HG03039 (cell line): ENCODE measurements around the gene UQCR11.

Experiments
- ATAC-seq: cut with Tn5 transposase; IDR thresholded peaks from one replicate; pipeline ENCODE4 v1.9.1; 2021; ENCODE audit warnings: mild to moderate bottlenecking, moderate library complexity; ENCODE audit not compliant: unreplicated experiment

UQCR11 gene

DNA sequence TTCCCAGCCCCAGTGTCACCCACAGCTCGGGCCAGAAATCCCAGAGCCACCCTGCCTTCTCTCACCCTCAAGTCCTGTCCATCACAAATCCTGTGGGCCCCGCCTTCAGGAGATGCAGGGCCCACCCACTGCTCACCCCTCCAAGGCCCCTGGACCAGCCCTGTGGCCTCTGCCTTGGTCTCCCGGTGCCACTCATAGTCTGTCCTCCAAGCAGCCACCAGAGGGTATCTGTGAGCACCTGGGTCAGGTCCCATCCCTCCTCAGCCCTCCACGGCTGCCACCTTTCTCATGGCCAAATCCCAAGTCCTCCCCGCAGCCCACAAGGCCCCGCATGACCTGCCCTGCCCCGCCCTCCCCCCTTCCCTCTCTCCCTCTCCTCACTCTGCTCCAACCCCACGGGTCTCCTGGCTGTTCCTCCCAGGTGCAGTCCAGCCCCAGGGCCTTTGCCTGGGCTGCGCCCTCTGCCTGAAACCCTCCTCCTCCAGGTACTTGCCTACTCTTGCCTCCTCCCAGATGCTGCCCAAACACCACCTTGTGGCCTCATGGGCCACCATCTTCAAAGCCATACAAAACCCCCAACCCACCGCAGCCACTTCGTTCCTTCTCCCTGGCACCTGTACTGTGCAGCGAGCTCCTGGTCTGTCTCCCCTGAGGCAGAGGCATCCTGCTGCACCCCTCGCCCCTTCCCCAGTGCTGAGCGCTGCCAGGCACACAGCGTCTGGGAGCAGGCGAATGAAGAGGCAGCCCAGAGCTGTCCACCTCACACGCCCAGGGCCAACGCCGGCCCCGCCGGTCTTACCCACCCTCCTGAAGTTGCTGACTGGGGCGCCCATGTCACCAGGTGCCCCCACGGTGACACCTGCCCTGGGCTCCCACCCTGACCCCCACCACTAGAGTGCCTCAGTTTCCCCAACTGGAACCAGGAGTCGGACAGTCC lies 13.2 kb upstream of the UQCR11 start:
- ATAC-seq: no peak

DNA sequence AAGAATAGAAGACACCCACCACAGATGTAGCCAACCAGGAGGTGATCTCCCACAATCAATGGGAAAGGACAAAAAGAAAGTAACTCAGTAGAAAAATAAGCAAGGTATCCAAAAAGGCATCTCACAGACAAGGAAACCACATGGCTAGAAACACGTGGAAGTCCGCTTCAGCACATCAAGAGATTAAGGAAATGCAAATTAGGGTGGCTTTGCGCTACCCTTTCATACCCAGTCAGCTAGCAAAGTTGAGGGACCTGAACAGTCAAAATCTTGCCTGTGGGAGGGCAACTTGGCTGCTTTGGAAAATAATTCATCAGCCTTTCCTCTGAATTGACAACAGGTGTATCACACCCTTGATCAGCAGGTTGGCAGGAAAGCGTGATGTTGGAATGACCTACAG lies 11.6 kb upstream of the UQCR11 start:
- no peak for ATAC-seq

DNA sequence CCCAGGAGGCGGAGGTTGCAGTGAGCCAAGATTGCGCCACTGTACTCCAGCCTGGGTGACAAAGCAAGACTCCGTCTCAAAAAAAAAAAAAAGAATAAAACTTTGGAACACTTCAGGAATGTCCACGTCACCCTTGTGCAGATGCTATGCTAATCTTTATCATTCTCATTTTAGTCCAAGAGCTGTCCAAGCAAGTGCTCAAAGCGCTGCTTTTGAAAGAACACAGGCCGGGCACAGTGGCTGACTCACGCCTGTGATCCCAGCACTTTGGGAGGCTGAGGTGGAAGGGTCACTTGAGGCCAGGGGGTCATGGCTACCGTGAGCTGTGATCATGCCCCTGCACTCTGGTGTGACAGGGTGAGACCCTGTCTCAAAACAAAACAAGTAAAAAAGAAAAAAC lies 11.1 kb upstream of the UQCR11 start:
- ATAC-seq: no peak

DNA sequence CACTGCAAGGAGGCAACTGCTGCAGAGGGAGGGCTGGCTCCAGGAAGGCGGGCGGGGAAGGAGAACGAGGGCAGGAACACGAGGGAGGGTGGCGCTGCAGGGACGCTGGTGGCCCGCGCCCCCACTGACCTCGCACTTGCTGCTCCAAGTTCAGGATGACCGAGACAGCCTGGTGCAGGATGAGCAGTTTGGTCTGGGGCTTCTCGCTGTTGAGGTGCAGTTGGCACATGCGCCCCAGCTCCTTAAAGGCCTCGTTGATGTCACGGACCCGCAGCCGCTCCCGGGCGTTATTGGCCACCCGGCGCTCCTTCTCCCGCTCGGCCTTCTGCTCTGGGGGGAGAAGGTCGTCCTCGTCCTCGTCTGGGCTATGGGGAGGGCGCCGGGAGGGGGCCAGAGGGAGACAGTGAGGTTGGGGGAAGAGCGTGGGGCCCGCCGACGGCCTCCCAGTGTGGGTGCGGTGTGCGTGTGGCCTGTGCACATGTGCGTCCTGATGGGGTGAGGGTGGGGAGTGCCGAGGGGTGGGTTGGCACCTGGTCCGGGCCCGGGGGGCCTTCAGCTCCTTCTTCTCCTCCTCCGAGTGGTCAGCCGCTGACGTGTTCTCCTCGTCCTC lies 10.0 kb upstream of the UQCR11 start:
- ATAC-seq: no peak

DNA sequence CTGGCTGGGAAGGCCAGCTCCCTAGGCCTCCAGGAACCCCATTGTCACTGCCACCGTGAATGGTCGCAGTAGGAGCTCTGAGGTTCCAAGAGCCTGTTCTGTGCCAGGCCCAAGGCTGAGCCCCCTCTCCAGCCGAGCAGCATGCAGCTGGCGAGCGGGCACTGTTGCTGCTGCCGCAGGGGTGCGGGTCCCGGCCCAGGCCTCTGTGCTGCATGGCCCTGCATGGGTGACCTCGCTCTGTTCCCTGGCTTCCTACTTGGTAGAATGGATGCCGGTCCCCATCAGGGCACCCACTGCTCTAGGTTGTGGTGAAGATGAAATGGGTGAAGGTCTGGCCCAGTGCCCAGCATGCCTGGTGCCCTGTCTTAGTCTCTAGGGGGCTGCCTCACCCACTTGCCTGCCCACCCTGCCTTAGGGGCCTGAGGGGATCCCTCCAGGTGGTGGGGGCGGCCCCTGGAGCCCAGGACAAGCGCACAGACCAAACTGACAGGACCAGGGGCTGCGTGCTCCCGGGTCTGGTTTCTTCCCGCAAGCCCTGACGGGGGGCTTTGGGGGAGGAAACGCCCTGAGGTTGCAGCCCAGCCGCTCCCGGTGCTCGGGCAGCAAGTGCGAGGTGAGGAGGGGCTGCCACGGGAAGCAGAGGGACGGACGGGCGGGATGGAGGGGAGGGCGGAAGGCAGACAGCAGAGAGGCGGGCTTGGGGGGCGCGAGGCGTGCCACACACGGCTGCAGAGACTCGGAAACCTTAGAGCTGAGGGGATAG lies 8.7 kb upstream of the UQCR11 start:
- no peak for ATAC-seq

DNA sequence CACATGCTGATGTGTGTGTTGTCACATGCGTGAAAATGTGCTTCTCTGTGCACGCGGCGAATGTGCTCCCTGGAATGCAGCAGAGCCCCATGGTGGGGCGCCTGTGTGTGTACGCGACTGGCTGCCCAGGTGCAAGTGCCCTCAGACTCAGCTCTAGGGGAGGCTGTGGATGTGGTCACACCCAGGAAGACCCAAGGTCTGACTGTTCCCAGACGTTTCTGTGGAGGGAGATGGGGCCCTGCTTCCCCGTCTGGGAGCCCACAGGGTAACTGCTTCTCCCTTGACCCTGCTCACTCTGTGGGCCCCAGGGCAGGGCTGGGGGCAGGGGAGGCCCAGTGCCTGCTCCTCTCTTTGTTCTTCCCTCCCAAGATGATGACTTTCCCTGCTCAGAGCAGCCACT lies 7.9 kb upstream of the UQCR11 start:
- no peak for ATAC-seq

DNA sequence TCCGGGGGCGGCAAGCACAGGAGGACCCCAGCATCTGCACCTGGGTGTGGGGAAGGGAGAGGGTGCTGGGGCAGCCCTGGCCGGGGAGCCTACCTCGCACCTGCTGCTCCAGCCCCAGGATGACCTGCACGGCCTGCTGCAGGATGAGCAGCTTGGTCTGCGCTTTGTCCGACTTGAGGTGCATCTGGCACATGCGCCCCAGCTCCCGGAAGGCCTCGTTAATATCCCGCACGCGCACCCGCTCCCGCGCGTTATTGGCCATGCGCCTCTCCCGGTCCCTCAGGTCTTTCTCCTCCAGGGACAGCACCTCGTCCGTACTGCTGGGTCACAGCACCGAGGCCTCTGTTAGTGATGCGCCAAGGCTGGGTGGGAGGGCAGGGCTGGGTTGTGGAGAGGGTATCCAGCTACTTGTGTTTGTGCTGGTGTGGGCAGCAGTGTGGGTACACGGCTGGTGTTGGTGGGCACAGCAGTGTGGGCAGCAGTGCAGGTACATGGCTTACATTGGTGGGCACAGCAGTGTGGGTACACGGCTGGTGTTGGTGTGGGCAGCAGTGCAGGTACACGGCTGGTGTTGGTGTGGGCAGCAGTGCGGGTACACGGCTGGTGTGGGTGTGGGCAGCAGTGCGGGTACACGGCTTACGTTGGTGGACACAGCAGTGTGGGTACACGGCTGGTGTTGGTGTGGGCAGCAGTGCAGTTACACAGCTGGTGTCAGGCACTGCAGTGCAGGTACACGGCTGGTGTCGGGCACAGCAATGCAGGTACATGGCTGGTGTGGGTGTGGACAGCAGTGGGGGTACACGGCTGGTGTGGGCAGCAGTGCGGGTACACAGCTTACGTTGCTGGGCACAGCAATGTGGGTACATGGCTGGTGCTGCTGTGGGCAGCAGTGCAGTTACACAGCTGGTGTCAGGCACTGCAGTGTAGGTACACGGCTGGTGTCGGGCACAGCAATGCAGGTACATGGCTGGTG lies 7.1 kb upstream of the UQCR11 start:
- no peak for ATAC-seq

DNA sequence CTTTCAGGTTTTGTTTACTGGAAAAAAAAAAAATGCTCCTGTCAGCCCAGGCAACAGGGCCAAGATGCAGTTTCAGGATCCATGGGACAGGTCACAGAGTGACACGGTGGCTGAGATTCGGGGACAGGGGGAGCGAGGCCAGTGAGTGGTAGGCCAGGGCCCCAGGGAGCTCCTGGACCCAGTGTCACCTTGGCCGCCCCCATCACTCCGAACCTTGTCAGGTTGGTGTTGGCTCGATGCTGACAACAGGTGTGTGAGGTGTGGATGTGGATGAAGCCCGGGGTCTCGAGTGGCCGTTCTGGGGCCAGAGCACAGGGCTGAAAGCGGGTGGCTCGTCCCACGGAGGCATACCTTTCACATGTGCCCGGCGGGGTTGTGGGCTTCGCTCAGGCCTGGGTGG lies 6.1 kb upstream of the UQCR11 start:
- no peak for ATAC-seq

DNA sequence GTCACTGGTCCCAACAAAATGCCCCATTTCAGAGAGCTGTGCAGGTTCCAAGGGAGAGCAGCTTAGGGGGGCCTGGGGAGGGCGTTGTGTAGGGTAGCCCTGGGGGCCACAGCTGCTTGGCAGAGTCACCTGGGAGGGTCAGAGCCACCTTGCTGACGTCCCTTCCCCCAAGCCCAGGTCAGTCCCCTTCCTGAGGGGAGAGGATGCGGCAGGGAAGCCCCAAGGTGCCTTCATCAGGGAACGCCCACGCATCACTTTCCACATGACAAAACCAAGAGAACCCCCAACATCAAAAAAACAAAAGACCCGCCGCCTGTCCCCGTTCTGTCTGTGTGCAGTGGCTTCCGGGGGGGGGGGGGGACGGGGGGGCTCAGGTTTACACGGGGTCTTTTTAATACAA lies 5.3 kb upstream of the UQCR11 start:
- no peak for ATAC-seq

DNA sequence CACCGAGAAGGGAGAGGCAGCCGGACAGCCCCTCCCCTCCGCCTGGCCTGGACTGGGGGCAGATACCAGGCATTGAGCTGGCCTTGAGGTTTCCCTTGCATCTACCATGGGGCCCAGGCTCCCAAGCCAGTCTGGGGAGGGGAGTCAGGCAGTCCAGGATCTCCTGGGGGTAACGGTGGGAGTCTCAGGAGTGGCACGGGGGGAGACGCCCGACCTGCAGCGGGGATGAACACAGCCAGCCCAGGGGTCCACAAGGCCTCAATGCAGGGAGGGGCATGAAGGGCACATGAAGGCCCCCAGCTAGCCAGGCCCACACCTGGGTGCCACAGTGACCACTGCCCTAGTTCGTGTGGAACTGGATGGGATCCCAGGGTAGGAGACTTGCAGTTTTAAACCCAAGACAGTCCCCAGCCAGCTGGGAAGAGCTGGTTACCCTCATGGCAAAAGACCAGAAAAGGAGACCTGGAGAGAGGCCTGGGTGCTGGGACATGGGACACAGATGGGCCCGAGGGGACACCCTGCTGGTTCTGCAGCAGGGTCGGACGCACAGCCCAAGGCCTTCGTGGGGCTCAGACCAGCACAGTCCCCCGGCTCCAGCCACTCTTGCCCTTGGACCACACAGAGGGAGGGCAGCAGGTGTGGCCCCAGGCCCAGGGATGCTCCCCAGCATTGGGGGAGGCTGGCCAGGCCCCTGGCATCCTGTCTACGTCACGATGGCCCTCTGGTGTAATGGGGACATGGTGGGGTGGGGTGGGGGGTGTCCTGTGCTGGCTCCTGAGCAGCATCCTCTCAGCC lies 4.6 kb upstream of the UQCR11 start:
- ATAC-seq: no peak

DNA sequence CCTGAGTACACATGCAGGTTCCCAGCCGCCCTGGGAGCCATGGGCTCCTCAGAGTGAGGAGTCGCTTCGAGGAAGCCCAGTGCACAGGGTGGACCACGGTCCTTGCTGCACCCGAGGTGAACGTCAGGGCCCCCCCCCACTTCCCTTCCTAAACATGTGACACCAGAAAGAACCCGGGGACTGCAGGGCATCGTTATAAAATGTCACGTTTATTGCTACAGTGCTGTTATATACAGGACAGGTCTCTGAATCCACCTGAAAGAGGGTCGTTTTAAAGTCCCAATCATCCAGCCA lies 3.8 kb upstream of the UQCR11 start:
- ATAC-seq: no peak

DNA sequence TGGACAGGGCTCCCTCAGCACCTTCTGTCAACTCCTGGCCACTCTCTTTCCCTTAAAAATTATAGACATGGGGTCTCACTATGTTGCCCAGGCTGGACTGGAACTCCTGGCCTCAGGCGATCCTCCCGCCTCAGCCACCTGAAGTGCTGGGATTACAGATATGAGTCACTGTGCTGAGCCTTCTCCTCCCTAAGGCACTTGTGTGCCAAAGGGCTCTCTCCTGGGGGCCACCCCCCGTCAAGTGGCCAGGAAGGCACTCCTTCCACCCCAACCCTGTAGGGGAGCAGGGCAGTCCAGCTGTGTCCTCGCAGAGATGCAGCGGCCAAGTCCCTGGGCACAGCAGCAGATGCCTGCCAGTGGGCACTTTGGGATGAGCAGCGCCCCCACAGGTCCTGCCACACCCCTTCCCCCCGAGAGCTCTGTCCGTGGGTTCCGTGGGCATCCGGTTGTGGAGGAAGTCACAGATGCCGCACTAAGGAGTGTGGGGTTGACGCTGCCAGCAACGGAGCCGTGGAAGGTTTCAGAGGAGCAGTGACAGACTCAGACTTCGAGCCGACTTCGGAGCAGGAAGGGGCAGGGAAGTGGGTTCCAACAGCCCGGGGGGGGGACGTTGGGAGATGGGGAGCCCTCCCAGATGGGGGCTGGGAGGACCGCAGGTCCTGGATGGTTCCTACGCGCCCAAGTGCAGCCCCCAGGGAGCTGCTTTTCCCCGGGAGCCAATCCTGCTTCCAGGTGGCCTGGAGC lies 3.3 kb upstream of the UQCR11 start:
- no peak for ATAC-seq

DNA sequence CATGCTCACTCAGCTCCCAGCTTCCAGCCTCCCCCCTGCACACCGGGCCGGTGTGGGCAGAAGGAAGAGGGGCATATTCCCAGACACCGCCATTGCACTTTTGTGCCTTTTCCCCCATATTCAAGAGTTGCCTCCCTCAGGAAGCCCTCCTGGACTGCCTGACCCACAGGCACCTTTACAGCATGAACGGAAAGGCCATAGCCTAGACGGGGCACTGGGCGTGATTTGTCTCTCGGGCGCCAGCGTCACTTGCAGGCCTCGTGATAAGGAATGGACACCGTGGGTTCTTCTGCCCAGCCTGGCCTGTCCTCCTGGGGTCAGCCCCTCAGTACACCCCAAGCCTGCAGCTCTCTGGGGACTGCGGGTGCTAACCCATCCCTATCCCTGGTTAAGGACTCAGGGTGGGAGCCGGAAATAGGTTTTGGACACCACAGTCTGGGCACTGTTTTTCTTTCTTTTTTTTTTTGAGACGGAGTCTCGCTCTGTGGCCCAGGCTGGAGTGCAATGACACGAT lies 933 bp upstream of the UQCR11 start:
- ATAC-seq: no peak

DNA sequence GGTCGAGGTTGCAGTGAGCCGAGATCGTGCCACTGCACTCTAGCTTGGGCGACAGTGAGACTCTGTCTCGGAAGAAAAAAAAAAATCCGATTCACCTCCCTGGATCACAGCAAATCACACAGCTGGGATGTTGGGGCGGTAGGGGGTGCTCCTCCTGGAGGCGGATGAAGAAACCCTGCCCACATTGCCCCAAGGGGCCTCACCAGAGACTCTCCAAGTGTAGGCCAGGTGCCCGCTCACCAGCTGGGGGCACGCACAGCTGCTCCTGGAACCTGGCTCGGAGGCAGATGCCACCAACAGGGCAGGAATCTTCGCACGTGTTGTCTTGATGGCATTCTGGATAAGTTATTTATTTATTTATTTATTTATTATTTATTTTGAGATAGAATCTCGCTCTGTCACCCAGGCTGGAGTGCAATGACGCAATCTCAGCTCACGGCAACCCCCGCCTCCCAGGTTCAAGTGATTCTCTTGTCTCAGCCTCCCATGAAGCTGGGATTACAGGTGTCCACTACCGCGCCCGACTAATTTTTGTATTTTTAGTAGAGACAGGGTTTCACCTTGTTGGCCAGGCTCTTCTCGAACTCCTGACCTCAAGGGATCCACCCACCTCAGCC lies 3.1 kb downstream of the UQCR11 start:
- no peak for ATAC-seq

DNA sequence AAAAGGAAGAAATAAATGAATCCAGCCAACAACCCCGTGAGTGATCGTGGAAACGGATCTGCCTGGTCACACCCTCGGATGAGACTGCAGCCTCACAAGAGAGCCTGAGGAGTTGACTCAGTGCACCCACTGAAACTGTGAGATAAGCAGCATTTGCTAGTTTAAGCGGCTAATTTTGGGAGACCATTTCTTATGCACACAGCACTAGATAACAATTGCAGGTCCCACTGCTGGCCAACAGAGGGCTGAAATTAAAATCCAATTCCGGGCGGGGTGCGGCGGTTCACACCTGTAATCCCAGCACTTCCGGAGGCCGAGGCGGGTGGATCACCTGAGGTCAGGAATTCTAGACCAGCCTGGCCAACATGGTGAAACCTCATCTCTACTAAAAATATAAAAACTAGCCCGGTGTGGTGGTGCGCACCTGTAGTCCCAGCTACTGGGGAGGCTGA lies 3.6 kb downstream of the UQCR11 start:
- ATAC-seq: no peak

DNA sequence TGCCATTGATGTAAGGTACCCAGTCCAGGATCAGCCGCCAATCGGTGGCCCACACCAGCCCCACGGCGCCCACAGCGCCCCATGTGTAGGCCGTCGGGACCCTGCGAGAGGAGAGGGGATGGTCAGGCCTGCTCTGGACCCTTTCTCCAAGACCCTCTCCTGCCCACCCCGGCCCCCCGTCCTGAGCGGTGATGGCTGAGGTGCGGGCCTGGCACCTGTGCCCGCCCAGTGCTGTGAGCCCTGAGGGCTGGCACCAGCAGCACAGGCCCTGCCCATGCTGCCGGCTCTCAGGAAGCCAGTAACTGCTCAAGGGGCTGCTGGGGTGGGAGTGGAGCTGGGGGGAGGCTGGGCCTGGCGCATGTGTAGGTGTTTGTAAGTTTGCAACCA lies 5.8 kb downstream of the UQCR11 start:
- ATAC-seq: no peak

DNA sequence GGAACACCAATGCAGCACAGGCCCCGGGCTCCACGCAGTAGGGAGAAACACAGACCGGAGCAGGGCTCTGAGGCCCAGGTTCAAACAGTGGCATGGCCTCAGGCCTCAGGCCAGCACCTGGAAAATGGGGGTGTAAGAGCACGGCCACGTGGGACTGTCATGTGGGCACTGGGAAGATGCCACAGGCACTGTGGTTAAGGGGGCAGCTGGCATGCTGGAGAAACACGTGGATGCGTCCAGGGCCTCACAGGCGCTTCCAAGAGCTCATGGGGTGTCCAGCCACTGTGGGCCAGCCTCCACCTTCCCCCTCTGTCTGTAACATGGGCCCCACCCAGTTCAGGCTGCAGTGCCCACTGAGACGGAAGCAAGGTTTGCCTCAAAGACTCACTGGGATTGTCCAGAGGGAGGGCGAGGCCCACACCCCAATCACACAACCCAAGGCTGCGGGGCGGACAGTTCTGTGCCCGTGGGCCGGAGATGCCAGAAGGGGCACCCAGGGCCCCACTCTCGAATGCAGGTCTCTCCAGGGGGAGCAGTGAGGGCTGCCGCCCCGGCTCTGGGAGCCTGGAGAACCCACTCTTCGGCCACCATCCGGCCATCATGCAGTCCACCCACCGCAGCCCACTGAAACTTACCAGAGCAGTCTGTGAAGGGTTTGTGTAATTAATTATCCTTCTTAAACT lies 6.3 kb downstream of the UQCR11 start:
- no peak for ATAC-seq

DNA sequence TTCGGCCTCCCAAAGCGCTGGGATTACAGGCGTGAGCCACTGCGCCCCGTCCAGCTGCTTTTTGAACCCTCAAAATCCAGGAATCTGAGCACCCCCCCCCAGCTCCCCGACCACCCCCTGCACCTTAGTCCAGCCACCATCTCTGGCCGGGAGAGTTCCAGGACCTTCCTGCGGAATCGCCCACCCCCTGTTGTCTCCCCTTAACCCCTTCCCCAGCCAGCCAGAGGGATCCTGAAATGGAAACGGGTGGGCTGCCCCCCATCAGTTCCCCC lies 11.8 kb downstream of the UQCR11 start:
- ATAC-seq: no peak
